PC-3 (cell line): ENCODE data around the gene HOXC9.

Source experiments
- EZH2phosphoT487 ChIP-seq: fragments of 300-600 bp; sonication (generic); IDR thresholded peaks from 2 replicates; pipeline ENCODE4 v1.6.1; 2018; ENCODE audit warnings: mild to moderate bottlenecking, antibody characterized with exemption, low read length, borderline replicate concordance
- TF ChIP-seq, protein P1 (sequence below): fragments of 300-600 bp; sonication (generic); conservative IDR thresholded peaks from 2 replicates; pipeline ENCODE4 v1.5.1; 2017; ENCODE audit warnings: antibody characterized with exemption, low read depth, mild to moderate bottlenecking, low read length

DNA sequence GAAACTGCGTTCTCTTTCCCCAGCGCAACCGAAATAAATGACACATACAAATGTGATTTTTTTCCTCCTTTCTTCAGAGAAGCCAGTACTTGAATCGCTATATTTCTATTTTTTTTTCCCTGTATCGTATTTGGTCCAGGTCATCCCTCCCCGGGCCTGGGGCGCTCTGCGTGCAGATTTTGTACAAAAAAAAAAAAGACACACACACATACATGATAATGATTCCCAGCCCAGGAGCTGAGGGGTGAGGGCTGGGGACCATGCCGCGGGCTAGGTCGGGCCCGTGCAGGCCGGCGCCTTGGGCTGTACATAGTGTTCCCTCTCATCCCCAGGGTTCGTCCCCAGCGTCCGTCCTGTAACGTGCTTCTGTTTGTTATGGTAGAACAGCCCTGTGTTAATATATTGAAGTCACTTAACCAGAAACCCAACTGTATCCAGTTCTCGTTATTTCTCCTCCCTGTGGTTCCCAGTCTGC is 3.0 kb downstream of the HOXC9 start:
- TF ChIP-seq, protein P1, sequence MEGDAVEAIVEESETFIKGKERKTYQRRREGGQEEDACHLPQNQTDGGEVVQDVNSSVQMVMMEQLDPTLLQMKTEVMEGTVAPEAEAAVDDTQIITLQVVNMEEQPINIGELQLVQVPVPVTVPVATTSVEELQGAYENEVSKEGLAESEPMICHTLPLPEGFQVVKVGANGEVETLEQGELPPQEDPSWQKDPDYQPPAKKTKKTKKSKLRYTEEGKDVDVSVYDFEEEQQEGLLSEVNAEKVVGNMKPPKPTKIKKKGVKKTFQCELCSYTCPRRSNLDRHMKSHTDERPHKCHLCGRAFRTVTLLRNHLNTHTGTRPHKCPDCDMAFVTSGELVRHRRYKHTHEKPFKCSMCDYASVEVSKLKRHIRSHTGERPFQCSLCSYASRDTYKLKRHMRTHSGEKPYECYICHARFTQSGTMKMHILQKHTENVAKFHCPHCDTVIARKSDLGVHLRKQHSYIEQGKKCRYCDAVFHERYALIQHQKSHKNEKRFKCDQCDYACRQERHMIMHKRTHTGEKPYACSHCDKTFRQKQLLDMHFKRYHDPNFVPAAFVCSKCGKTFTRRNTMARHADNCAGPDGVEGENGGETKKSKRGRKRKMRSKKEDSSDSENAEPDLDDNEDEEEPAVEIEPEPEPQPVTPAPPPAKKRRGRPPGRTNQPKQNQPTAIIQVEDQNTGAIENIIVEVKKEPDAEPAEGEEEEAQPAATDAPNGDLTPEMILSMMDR: no peak
- no peak for TF ChIP-seq EZH2phosphoT487
